H1 (cell line): ENCODE data around the gene PDE4C.

ENCODE experiments used
- BCL11A ChIP-seq, 2 experiments: IDR thresholded peaks; one replicate each; pipeline ENCODE4 v1.6.1; 2011; ENCODE audit warnings: low read depth in 2 of 2, low read length in 2 of 2, mild to moderate bottlenecking in 2 of 2
- CEBPB ChIP-seq: IDR thresholded peaks from 2 replicates; pipeline ENCODE4 v1.6.1; 2012; ENCODE audit warnings: low read depth, low read length
- EP300 ChIP-seq, 2 experiments: IDR thresholded peaks; 1 replicate in 1 of 2; 2 replicates in 1 of 2; pipeline ENCODE4 v1.6.1; 2011 to 2012; ENCODE audit warnings: low read depth in 2 of 2, low read length in 2 of 2, mild to moderate bottlenecking in 2 of 2, borderline replicate concordance in 1 of 2, inconsistent platforms in 1 of 2, moderate library complexity in 1 of 2
- HDAC2 ChIP-seq, 2 experiments: fragments of 300-600 bp in 1 of 2; sonication (generic) in 1 of 2; IDR thresholded peaks; 2 replicates each; pipeline ENCODE4 v1.6.1; 2011 to 2012; ENCODE audit warnings: low read depth in 2 of 2, low read length in 2 of 2, mild to moderate bottlenecking in 2 of 2, moderate library complexity in 2 of 2, borderline replicate concordance in 1 of 2, inconsistent platforms in 1 of 2
- POLR2AphosphoS5 ChIP-seq: IDR thresholded peaks from 2 replicates; pipeline ENCODE4 v1.6.1; 2011; ENCODE audit warnings: low read depth, low read length
- RNF2 ChIP-seq: fragments of 200-900, 300-1000 bp; sonication (generic); IDR thresholded peaks from 2 replicates; pipeline ENCODE4 v1.7.1; 2016; ENCODE audit warnings: borderline replicate concordance, low read depth, mild to moderate bottlenecking, antibody characterized with exemption, low read length; ENCODE audit not compliant: poor library complexity, severe bottlenecking; ENCODE audit errors: missing control alignments
- SUZ12 ChIP-seq: fragments of 200-600 bp; sonication (generic); IDR thresholded peaks from 2 replicates; pipeline ENCODE4 v1.6.1; 2012; ENCODE audit warnings: mild to moderate bottlenecking, inconsistent platforms, low read length, moderate library complexity, mixed read lengths

DNA sequence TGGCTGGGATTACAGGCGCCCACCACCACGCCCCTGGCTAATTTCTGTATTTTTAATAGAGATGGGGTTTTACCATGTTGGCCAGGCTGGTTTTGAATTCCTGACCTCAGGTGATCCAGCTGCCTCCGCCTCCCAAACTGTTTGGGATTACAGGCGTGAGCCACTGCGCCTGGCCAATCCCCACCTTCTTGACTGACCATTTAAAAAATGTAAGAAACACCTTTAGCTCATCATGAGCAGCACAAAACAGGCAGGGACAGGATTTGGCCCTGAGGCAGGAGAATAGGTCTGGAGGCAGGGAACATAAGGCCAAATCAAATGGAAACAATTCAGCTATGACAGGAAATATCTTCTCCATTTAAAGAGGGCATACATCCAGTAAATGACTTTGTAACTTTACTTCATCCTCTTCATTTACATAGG, 34.6 kb downstream of the PDE4C start:
- TF ChIP-seq BCL11A (IDR thresholded peaks at IDR 0.05; ENCODE audit: low read depth in 2 of 2, low read length in 2 of 2), result no peak
- TF ChIP-seq CEBPB, result no peak
- no peak for TF ChIP-seq HDAC2 (IDR thresholded peaks at IDR 0.05; ENCODE audit: borderline replicate concordance in 1 of 2, low read depth in 2 of 2, low read length in 2 of 2)
- no peak for TF ChIP-seq EP300 (IDR thresholded peaks at IDR 0.05; ENCODE audit: borderline replicate concordance in 1 of 2, low read depth in 2 of 2, low read length in 2 of 2)
- TF ChIP-seq POLR2AphosphoS5, result no peak
- TF ChIP-seq RNF2, result no peak
- TF ChIP-seq SUZ12, result no peak
